ENCODE measurements around the gene APOBEC3F. TPM values are rescaled to one million over a fixed set of nuclear protein-coding genes. Genes with fewer than 3 reads are reported as not detected.

APOBEC3F gene
- polyA plus RNA-seq, 1 of the 3 experiments (the other 2 are of a cell fraction) = 3.8 TPM

DNA sequence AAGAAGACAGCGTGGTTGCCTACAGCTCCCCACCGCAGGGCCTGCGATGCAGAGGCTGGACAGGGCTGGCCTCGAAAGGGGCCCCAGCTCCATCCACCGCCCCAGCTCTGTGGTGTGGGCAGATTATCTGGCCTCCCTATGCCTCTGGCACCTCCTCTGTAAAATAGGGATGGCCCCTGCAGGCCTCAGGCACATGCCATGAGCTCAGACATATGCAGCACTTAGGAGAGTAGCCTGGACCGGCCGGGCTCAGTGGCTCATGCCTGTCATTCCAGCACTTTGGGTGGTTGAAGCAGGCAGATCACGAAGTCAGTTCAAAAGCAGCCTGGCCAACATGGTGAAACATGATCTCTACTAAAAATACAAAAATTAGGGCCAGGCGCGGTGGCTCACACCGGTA lies 12.4 kb upstream of the APOBEC3F start:
- TF ChIP-seq, protein P1, sequence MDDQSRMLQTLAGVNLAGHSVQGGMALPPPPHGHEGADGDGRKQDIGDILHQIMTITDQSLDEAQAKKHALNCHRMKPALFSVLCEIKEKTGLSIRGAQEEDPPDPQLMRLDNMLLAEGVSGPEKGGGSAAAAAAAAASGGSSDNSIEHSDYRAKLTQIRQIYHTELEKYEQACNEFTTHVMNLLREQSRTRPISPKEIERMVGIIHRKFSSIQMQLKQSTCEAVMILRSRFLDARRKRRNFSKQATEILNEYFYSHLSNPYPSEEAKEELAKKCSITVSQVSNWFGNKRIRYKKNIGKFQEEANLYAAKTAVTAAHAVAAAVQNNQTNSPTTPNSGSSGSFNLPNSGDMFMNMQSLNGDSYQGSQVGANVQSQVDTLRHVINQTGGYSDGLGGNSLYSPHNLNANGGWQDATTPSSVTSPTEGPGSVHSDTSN (IDR thresholded peaks at IDR 0.05) = no peak
- TF ChIP-seq RXRA (IDR thresholded peaks at IDR 0.05; ENCODE audit: borderline replicate concordance, low read depth) (no peak), MXI1 (IDR thresholded peaks at IDR 0.05; ENCODE audit: low read depth, low read length) (no peak), TEAD4 (IDR thresholded peaks at IDR 0.05; ENCODE audit: borderline replicate concordance, insufficient read depth) (no peak), NRF1 (IDR thresholded peaks at IDR 0.05; ENCODE audit: low read depth, low read length) (no peak), SIN3A (IDR thresholded peaks at IDR 0.05; ENCODE audit: borderline replicate concordance, low read depth, low read length) (no peak), RCOR1 (IDR thresholded peaks at IDR 0.05; ENCODE audit: low read length) (no peak), EZH2phosphoT487 (IDR thresholded peaks at IDR 0.05; ENCODE audit: borderline replicate concordance, low read depth) (no peak), FOXJ3 (CRISPR knock-in tag; IDR thresholded peaks at IDR 0.05) (no peak)
- TF ChIP-seq, protein P2, sequence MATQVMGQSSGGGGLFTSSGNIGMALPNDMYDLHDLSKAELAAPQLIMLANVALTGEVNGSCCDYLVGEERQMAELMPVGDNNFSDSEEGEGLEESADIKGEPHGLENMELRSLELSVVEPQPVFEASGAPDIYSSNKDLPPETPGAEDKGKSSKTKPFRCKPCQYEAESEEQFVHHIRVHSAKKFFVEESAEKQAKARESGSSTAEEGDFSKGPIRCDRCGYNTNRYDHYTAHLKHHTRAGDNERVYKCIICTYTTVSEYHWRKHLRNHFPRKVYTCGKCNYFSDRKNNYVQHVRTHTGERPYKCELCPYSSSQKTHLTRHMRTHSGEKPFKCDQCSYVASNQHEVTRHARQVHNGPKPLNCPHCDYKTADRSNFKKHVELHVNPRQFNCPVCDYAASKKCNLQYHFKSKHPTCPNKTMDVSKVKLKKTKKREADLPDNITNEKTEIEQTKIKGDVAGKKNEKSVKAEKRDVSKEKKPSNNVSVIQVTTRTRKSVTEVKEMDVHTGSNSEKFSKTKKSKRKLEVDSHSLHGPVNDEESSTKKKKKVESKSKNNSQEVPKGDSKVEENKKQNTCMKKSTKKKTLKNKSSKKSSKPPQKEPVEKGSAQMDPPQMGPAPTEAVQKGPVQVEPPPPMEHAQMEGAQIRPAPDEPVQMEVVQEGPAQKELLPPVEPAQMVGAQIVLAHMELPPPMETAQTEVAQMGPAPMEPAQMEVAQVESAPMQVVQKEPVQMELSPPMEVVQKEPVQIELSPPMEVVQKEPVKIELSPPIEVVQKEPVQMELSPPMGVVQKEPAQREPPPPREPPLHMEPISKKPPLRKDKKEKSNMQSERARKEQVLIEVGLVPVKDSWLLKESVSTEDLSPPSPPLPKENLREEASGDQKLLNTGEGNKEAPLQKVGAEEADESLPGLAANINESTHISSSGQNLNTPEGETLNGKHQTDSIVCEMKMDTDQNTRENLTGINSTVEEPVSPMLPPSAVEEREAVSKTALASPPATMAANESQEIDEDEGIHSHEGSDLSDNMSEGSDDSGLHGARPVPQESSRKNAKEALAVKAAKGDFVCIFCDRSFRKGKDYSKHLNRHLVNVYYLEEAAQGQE (IDR thresholded peaks at IDR 0.05; ENCODE audit: low read depth, low read length) = no peak
- TF ChIP-seq, protein P3, sequence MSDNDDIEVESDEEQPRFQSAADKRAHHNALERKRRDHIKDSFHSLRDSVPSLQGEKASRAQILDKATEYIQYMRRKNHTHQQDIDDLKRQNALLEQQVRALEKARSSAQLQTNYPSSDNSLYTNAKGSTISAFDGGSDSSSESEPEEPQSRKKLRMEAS (IDR thresholded peaks at IDR 0.05; ENCODE audit: low read depth) = no peak
- H2AFZ ChIP-seq (ENCODE audit: low read depth) = no peak overlapping the region

DNA sequence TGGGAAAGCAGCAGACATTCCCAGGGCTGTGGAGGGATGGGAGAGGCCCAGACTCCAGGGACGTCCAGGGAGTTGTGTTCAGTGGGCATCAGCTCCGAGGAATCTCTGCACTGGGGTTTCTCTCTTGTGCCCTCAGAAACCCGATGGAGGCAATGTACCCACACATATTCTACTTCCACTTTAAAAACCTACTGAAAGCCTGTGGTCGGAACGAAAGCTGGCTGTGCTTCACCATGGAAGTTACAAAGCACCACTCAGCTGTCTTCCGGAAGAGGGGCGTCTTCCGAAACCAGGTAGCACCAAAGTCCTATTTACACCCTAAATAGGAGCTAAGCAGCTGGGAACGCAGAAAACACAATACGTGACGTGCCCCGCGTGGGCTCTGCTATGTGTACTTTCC lies 11.4 kb upstream of the APOBEC3F start:
- CTCF ChIA-PET = no interaction called here

More for the DNA sequence above, 12.4 kb upstream of the APOBEC3F start:
- Histone ChIP-seq H3K4me1 (ENCODE audit: control insufficient read depth in 1 of 2, insufficient read depth in 2 of 2, low read depth in 1 of 2, low read length in 1 of 2) (no peaks in the 10 kb centered on the region), H4K20me1 (ENCODE audit: insufficient read depth) (no peaks in the 10 kb centered on the region), H3K4me2 (no peak overlapping the region), H3K36me3 (replicated peaks in 1 of 2; ENCODE audit: control insufficient read depth in 1 of 2, insufficient read depth in 2 of 2, low read length in 1 of 2) (no peaks in the 10 kb centered on the region), H3F3A (replicated peaks; ENCODE audit: insufficient read depth) (no peaks in the 10 kb centered on the region), H3K27me3 (ENCODE audit: insufficient read depth) (no peaks in the 10 kb centered on the region), H3K4me3 (ENCODE audit: low read depth in 2 of 2, low read length in 1 of 2) (no peak overlapping the region), H3K9me3 (no peaks in the 10 kb centered on the region), H3K27ac (ENCODE audit: low read depth in 2 of 2, low read length in 1 of 2) (no peak overlapping the region), H3K79me2 (ENCODE audit: insufficient read depth) (no peaks in the 10 kb centered on the region), H3K9me2 (no peaks in the 10 kb centered on the region), H3K9ac (no peak overlapping the region)
- ChIA-PET CTCF (interaction anchor here (0.7 kb wide), 1 partner anchor 14 kb away, joined by 3 read pairs; the partner anchor contains the start of gene APOBEC3C), POLR2A (no interaction called here)
- WGBS (ENCODE audit: low lambda C conversion rate) = 98% methylated on average over 9 of the region's 11 CpGs
- DNase-seq = no peak

More for the DNA sequence above, 11.4 kb upstream of the APOBEC3F start:
- Histone ChIP-seq H3K4me2 (no peak overlapping the region), H3K4me3 (ENCODE audit: low read depth in 2 of 2, low read length in 1 of 2) (no peak overlapping the region), H4K20me1 (ENCODE audit: insufficient read depth) (no peaks in the 10 kb centered on the region), H3K9me3 (no peaks in the 10 kb centered on the region), H2AFZ (ENCODE audit: low read depth) (no peak overlapping the region), H3K9ac (no peak overlapping the region), H3K36me3 (replicated peaks in 1 of 2; ENCODE audit: control insufficient read depth in 1 of 2, insufficient read depth in 2 of 2, low read length in 1 of 2) (no peaks in the 10 kb centered on the region), H3K4me1 (ENCODE audit: control insufficient read depth in 1 of 2, insufficient read depth in 2 of 2, low read depth in 1 of 2, low read length in 1 of 2) (no peaks in the 10 kb centered on the region), H3K27me3 (ENCODE audit: insufficient read depth) (no peaks in the 10 kb centered on the region), H3F3A (replicated peaks; ENCODE audit: insufficient read depth) (no peaks in the 10 kb centered on the region), H3K27ac (ENCODE audit: low read depth in 2 of 2, low read length in 1 of 2) (no peak overlapping the region), H3K79me2 (ENCODE audit: insufficient read depth) (no peaks in the 10 kb centered on the region), H3K9me2 (no peaks in the 10 kb centered on the region)
- TF ChIP-seq FOSL2 (IDR thresholded peaks at IDR 0.05; ENCODE audit: borderline replicate concordance, low read depth) = no peak
- no peak for TF ChIP-seq ELF1 (IDR thresholded peaks at IDR 0.05)
- 92% methylated on average over 13 of the region's 13 CpGs for WGBS (ENCODE audit: low lambda C conversion rate)
- POLR2A ChIA-PET = no interaction called here
- DNase-seq = no peak
